NB4 (cell line): ENCODE results near the gene SH3GL1.

Source experiments
- DNase-seq: peaks from one replicate; pipeline ENCODE4 v3.0.0; 2010; ENCODE audit warnings: low read depth
- H3K4me3 ChIP-seq: one replicate; pipeline ENCODE4 v1.5.1; 2011; ENCODE audit warnings: mild to moderate bottlenecking, low read depth, low read length, moderate library complexity
- MYC ChIP-seq: IDR thresholded peaks from 2 replicates; pipeline ENCODE4 v1.6.1; 2011; ENCODE audit warnings: low read depth, low read length
- POLR2A ChIP-seq: IDR thresholded peaks from 2 replicates; pipeline ENCODE4 v1.6.1; 2011; ENCODE audit warnings: mild to moderate bottlenecking; ENCODE audit not compliant: insufficient read length; ENCODE audit errors: extremely low read depth
- TF ChIP-seq, protein P1 (sequence below): IDR thresholded peaks from one replicate; pipeline ENCODE4 v1.5.1; 2012; ENCODE audit warnings: low read depth, low read length
- TF ChIP-seq, protein P2 (sequence below): IDR thresholded peaks from 2 replicates; pipeline ENCODE4 v1.6.1; 2011; ENCODE audit warnings: low read depth, low read length

The SH3GL1 gene

DNA sequence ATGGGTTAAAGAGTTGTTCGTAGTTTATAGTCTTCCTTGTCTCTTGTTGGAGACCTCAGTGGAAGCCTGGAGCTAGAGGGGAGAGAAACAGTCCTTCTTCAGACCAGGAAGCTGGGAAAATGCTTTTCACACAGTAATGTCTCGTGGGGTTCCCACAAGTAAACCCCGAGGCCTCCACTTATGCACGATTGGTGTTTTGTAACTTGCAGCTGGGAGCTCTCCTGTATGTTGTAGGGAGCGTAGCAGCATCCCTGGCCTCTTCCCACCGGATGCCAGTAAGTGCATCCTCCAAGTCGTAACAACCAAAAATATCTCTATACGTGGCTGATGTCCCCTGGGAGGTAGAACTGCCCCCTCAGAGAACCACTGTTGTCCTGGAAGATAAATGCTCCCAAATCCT is 5.6 kb upstream of the SH3GL1 start:
- DNase-seq: no peak
- TF ChIP-seq MYC (no peak), POLR2A (no peak)
- TF ChIP-seq, protein P1, sequence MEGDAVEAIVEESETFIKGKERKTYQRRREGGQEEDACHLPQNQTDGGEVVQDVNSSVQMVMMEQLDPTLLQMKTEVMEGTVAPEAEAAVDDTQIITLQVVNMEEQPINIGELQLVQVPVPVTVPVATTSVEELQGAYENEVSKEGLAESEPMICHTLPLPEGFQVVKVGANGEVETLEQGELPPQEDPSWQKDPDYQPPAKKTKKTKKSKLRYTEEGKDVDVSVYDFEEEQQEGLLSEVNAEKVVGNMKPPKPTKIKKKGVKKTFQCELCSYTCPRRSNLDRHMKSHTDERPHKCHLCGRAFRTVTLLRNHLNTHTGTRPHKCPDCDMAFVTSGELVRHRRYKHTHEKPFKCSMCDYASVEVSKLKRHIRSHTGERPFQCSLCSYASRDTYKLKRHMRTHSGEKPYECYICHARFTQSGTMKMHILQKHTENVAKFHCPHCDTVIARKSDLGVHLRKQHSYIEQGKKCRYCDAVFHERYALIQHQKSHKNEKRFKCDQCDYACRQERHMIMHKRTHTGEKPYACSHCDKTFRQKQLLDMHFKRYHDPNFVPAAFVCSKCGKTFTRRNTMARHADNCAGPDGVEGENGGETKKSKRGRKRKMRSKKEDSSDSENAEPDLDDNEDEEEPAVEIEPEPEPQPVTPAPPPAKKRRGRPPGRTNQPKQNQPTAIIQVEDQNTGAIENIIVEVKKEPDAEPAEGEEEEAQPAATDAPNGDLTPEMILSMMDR: no peak
- TF ChIP-seq, protein P2, sequence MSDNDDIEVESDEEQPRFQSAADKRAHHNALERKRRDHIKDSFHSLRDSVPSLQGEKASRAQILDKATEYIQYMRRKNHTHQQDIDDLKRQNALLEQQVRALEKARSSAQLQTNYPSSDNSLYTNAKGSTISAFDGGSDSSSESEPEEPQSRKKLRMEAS: no peak
- H3K4me3 ChIP-seq: no peak overlapping the region

DNA sequence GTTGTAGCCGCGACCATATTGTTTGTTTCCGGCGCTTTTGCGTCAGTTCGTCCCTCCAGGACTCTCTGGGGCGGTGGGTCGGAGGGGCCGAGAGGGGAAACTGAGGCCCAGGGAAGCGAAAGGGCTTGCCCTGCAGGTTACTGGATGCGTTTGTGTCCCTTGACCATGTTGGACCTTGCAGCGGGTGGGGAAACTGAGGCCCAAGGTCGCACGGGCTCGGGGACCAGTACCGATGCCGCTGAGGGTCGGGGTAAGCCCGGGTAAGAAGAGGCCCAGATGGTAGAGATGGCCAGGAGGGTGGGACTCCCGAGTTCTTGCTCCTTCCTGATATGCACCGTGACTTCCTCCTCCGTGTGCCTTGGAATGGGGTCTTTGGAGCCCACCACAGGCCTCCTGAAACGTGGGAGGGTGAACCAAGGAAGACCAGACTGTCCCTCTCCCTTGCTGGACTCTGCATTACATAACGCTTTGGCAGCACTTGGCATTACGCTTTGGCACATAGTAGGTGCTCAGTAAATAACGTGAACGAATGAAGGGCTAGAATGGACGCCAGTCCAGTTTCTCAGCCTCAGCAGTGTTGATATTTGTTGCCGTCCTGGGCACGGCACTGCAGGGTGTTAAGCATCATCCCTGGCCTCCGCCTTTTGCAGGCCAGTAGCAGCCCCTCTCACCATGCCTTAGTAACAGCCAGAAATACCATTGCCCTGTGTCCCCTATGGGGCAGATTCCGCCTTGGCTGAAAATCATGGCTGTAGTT is 2.8 kb upstream of the SH3GL1 start:
- H3K4me3 ChIP-seq: peak overlapping the region; percentile 93
- DNase-seq: peak; percentile 28
- TF ChIP-seq, protein P1: no peak
- TF ChIP-seq POLR2A (no peak), MYC (no peak)
- TF ChIP-seq, protein P2: no peak

DNA sequence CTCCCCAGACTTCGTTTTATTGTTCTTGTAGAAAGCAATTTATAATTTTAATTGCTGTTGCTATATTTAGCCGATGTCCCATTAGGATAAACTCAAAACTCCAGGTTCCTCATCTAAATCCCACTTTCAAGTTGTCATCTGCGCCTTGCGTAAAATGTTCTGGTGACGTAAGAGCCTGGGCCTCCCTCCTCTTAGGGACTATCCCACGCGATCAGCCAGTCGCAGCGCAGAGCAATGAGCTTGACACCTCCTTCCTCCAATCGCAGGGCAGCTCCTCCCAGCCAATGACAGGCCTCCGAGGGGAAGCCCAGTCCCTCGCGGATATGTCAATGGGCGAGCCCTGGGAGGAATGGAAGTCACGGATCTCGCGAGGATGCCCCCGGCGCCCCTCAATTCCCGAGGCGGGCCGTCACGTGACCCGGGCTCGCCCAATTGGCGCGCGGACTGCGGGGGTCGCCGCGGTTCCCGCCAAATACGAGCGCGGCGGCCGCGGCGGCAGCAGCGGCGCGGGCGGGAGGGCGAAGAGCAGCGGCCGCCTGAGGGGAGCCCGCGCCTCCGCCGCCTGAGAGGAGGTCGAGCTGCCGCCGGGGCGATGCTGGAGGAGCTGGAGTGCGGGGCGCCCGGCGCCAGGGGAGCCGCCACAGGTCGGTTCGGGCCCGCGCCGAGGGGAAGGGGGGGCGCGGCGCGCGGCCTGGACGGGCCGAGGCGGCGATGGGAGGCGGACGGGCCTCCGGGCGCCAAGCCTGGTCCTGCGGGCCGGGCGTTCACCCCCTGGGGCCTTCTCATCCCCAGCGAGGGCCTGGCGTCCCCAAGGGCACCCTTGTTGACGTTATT is 2.0 kb upstream of the SH3GL1 start, which contains the start of gene CHAF1A:
TSS of gene CHAF1A (plus strand) at position 470 of the 834 bp plus-strand sequence. CDS start at position 593, 123 bp downstream.
- peak; percentile 49 for TF ChIP-seq POLR2A
- TF ChIP-seq, protein P1: no peak
- TF ChIP-seq, protein P2: peak; percentile 84
- no peak for TF ChIP-seq MYC
- peak within 1 kb of the TSS; percentile 93 for H3K4me3 ChIP-seq
- DNase-seq: peak; percentile 98

DNA sequence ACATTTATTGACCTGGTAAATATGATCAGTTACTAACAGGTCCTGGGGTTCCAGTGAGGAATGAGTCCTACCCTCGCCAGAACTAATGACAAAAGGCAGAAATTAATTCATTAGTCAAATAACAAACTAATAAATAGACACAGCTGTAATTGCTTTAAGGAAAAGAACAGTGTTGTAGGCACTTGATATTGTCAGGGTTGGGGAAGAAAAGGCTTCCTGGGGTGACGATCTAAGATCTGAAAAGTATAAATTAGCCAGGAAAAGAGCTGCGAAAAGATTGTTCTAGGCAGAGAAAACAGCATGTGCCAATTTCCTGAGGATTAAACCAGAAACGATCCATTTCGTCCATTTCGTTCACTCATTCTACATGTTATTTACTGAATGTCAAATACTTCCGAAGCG is 1.4 kb upstream of the SH3GL1 start:
- peak overlapping the region; percentile 61 for H3K4me3 ChIP-seq
- DNase-seq: no peak
- TF ChIP-seq, protein P1: no peak
- TF ChIP-seq, protein P2: no peak
- TF ChIP-seq POLR2A (no peak), MYC (no peak)

DNA sequence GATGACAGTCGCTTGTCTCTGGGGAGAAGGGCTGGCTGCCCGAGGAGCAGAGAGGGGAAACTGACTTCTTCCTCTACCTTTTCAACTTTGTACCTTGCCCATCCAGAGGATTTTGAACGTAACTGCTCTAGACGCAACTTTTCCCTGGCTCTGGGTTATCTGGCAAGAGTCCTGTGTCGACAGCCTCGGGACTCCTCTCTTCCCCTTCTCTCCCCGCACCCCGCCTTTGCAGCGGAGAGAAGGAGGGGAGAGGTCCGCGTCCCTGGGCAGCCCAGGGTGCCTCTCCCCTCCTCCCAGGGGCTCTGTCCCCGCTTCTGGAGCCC is 574 bp downstream of the SH3GL1 start:
- TF ChIP-seq MYC (no peak; the same call in 1 of the 2 replicates), POLR2A (no peak)
- TF ChIP-seq, protein P2: no peak
- TF ChIP-seq, protein P1: no peak
- DNase-seq: peak; percentile 61
- H3K4me3 ChIP-seq: peak overlapping the region; percentile 91
